Measurements from ENCODE around the gene INHBE. TPM values are rescaled to one million over a fixed set of nuclear protein-coding genes. Genes with fewer than 3 reads are reported as not detected.

INHBE gene, protein sequence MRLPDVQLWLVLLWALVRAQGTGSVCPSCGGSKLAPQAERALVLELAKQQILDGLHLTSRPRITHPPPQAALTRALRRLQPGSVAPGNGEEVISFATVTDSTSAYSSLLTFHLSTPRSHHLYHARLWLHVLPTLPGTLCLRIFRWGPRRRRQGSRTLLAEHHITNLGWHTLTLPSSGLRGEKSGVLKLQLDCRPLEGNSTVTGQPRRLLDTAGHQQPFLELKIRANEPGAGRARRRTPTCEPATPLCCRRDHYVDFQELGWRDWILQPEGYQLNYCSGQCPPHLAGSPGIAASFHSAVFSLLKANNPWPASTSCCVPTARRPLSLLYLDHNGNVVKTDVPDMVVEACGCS
- polyA plus RNA-seq (0.30 and 2.3 TPM in 2 replicates), polyA minus RNA-seq (not detected in 2 replicates)

DNA sequence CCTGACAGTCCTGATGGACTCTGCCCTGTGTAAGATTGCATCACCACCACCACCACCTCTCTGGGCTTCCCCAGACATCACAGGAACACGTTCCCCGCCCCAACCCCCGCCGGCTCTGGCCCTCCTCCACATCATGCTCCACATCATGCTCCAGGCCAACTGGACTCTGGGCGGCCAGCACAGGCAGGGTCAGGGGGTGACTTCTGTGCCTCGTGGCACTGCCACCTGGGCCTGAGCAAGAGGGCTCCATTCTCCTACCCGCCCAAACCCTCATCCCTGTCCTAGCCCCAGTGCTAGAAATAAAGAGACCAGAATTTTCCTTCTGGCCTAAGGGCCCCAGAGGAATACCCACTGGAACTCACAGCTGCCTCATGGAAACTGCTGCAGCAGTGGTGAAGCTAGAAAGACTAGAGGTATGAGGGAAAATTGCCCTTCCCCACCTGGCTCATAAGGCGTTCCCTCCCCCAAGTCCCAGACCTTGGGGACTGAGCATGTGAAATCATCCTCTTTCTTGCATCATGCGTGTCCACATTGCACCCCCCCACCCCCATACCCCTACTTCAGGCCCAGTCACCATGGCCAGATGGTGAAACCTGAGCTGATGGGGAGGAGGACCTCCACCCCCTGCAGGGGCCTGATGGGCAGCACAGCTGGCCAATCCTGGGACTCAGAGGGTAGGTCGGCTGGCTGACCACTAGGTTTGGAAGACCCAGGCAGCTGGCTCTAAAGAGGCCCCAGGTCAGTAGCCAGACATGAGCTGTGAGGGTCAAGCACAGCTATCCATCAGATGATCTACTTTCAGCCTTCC, at the start of gene INHBE:
TSS of gene INHBE (plus strand) at position 742 of the 808 bp plus-strand sequence. CDS start 230 bp downstream, outside the sequence.
- Histone ChIP-seq H3F3A (ENCODE audit: insufficient read depth, low read length, poor library complexity, severe bottlenecking) (no peaks in the 10 kb centered on the region), H2AFZ (ENCODE audit: low read depth, low read length) (no peak within 1 kb of the TSS), H4K20me1 (ENCODE audit: insufficient read depth) (no peaks in the 10 kb centered on the region), H3K4me2 (ENCODE audit: low read length) (no peak within 1 kb of the TSS), H3K36me3 (ENCODE audit: insufficient read depth, low read length) (no peaks in the 10 kb centered on the region), H3K9me3 (ENCODE audit: low read length) (no peaks in the 10 kb centered on the region), H3K27ac (ENCODE audit: low read length) (no peak within 1 kb of the TSS), H3K4me3 (ENCODE audit: low read length) (no peak within 1 kb of the TSS), H3K27me3 (ENCODE audit: insufficient read depth, low read depth, low read length) (peaks cover 6% of the 10 kb centered on the region), H3K9ac (ENCODE audit: low read length) (no peak within 1 kb of the TSS), H3K79me2 (replicated peaks; ENCODE audit: insufficient read depth, low read length) (no peaks in the 10 kb centered on the region), H3K9me2 (ENCODE audit: insufficient read depth, low read length) (no peaks in the 10 kb centered on the region)
- TF ChIP-seq POLR2AphosphoS5 (IDR thresholded peaks at IDR 0.05), result no peak
- TF ChIP-seq EP300 (conservative IDR thresholded peaks at IDR 0.05; ENCODE audit: poor library complexity, severe bottlenecking), result no peak
- TF ChIP-seq, protein P1, sequence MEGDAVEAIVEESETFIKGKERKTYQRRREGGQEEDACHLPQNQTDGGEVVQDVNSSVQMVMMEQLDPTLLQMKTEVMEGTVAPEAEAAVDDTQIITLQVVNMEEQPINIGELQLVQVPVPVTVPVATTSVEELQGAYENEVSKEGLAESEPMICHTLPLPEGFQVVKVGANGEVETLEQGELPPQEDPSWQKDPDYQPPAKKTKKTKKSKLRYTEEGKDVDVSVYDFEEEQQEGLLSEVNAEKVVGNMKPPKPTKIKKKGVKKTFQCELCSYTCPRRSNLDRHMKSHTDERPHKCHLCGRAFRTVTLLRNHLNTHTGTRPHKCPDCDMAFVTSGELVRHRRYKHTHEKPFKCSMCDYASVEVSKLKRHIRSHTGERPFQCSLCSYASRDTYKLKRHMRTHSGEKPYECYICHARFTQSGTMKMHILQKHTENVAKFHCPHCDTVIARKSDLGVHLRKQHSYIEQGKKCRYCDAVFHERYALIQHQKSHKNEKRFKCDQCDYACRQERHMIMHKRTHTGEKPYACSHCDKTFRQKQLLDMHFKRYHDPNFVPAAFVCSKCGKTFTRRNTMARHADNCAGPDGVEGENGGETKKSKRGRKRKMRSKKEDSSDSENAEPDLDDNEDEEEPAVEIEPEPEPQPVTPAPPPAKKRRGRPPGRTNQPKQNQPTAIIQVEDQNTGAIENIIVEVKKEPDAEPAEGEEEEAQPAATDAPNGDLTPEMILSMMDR (IDR thresholded peaks at IDR 0.05; ENCODE audit: poor library complexity, severe bottlenecking), result no peak
- no peak for TF ChIP-seq RAD21 (conservative IDR thresholded peaks at IDR 0.05)
- TF ChIP-seq TAF1 (IDR thresholded peaks at IDR 0.05; ENCODE audit: low read depth), result no peak
- TF ChIP-seq SMC3 (conservative IDR thresholded peaks at IDR 0.05; ENCODE audit: poor library complexity), result no peak
- TF ChIP-seq MXI1 (conservative IDR thresholded peaks at IDR 0.05; ENCODE audit: poor library complexity, severe bottlenecking), result no peak
- no peak for TF ChIP-seq EZH2 (IDR thresholded peaks at IDR 0.05; ENCODE audit: borderline replicate concordance, insufficient read depth, low read length, poor library complexity, severe bottlenecking)
- TF ChIP-seq, protein P2, sequence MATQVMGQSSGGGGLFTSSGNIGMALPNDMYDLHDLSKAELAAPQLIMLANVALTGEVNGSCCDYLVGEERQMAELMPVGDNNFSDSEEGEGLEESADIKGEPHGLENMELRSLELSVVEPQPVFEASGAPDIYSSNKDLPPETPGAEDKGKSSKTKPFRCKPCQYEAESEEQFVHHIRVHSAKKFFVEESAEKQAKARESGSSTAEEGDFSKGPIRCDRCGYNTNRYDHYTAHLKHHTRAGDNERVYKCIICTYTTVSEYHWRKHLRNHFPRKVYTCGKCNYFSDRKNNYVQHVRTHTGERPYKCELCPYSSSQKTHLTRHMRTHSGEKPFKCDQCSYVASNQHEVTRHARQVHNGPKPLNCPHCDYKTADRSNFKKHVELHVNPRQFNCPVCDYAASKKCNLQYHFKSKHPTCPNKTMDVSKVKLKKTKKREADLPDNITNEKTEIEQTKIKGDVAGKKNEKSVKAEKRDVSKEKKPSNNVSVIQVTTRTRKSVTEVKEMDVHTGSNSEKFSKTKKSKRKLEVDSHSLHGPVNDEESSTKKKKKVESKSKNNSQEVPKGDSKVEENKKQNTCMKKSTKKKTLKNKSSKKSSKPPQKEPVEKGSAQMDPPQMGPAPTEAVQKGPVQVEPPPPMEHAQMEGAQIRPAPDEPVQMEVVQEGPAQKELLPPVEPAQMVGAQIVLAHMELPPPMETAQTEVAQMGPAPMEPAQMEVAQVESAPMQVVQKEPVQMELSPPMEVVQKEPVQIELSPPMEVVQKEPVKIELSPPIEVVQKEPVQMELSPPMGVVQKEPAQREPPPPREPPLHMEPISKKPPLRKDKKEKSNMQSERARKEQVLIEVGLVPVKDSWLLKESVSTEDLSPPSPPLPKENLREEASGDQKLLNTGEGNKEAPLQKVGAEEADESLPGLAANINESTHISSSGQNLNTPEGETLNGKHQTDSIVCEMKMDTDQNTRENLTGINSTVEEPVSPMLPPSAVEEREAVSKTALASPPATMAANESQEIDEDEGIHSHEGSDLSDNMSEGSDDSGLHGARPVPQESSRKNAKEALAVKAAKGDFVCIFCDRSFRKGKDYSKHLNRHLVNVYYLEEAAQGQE (IDR thresholded peaks at IDR 0.05; ENCODE audit: borderline replicate concordance), result no peak

DNA sequence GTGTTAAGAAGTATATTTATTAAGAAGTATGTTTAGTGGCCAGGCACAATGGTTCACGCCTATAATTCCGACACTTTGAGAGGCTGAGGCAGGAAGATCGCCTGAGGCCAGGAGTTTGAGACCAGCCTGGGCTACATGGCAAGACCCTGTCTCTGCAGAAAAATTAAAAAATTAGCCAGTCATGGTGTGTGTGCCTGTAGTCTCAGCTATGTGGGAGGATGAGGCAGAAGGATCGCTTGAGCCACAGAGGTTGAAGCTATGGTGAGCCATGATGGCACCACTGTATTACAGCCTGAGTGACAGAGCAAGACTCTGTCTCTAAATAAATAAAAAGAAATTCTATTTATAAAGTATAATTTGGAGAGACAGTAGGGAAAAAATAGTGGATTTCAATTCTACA, 44.6 kb upstream of the INHBE start:
- no peaks in the 10 kb centered on the region for H3K79me2 ChIP-seq (replicated peaks; ENCODE audit: insufficient read depth, low read length)
- H3K36me3 ChIP-seq (ENCODE audit: insufficient read depth, low read length), result no peaks in the 10 kb centered on the region
- TF ChIP-seq, protein P2 (IDR thresholded peaks at IDR 0.05; ENCODE audit: borderline replicate concordance), result no peak
- TF ChIP-seq TAF1 (IDR thresholded peaks at IDR 0.05; ENCODE audit: low read depth), result no peak
- TF ChIP-seq, protein P1 (IDR thresholded peaks at IDR 0.05; ENCODE audit: poor library complexity, severe bottlenecking), result no peak
- TF ChIP-seq EZH2 (IDR thresholded peaks at IDR 0.05; ENCODE audit: borderline replicate concordance, insufficient read depth, low read length, poor library complexity, severe bottlenecking), result no peak
- no peak for TF ChIP-seq POLR2AphosphoS5 (IDR thresholded peaks at IDR 0.05)
- H3K4me2 ChIP-seq (ENCODE audit: low read length), result no peak overlapping the region
- no peaks in the 10 kb centered on the region for H3K27me3 ChIP-seq (ENCODE audit: insufficient read depth, low read depth, low read length)
- H3K9me2 ChIP-seq (ENCODE audit: insufficient read depth, low read length), result no peaks in the 10 kb centered on the region
- no peaks in the 10 kb centered on the region for H3K9me3 ChIP-seq (ENCODE audit: low read length)
- H4K20me1 ChIP-seq (ENCODE audit: insufficient read depth), result no peaks in the 10 kb centered on the region
- no peak overlapping the region for H3K27ac ChIP-seq (ENCODE audit: low read length)
- H3K9ac ChIP-seq (ENCODE audit: low read length), result no peak overlapping the region
- H2AFZ ChIP-seq (ENCODE audit: low read depth, low read length), result no peak overlapping the region
- H3F3A ChIP-seq (ENCODE audit: insufficient read depth, low read length, poor library complexity, severe bottlenecking), result no peaks in the 10 kb centered on the region
- H3K4me3 ChIP-seq (ENCODE audit: low read length), result no peak overlapping the region

All from neural cell (in vitro differentiated cells).